Measurements from ENCODE around the gene HTR7.
A peak's percentile ranks its signal among the peaks of the same experiment; 100 is the strongest.
"Not testable (repeated sequence)": the region's sequence is repeated elsewhere in the genome, so short reads cannot be mapped to it uniquely, and the experiment has no call there.

Gene HTR7

DNA sequence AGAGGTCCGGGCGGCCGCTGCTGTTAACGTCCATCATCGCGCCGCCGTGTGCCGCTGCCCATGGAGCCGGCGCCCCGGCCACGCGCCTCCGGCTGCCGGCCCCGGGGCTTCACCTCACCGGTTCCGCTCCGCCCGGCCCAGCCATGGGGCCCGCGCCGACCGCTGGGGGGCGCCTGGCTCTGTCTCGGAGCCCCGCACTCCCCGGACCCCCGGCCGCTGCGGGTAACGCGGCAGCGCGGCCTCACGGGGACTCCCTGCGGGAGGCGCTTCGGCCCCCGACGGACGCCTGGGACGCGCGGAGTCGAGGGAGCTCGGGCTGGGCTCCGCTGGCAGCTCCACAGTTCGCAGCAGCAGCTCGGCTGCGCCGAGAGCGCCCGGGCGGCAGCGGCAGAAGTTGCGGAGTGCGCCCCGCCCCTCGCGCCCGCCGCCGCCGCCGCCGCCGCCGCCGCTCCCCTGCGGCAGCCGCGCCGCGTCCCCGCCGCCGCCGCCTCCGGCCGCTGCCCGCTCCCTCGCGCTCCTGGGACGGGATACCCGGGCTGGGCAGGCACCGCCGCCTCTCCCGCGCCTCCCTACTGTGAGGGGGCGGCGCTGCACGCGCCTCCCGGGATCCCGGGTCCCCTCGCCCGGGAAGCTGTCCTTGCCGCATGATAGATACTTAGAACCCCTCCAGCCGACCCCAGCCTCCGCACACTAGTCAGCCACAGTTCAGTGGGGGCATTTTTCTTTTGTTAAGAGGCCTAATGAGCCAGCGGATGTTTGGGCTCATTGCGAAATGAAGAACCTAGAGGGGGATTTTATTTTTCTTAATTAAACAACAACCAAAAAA, at the start of gene HTR7:
TSS of gene HTR7 (minus strand) at position 405 of the 826 bp plus-strand sequence. CDS start at position 37, 368 bp downstream.
- peak; percentile 64 for DNase-seq

DNA sequence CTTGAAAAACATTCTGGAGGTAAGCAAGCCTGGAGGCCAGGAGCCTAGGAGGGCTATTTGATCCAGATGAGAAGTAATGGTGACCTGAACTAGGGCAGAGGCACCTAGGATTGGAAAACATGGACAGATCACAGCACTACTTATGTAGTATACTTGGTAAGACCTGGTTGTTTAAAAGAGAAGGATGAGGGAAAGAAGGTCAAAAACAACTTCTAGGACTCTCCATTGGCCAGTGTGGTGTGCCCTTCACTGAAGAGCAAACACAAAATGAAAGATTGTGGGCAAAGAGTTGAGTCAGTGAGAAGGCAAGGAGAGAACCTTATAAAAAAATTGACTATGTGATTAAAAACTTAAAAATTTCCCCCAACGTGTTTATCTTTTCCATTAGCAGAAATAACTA, 48.8 kb upstream of the HTR7 start:
- DNase-seq, result no peak

DNA sequence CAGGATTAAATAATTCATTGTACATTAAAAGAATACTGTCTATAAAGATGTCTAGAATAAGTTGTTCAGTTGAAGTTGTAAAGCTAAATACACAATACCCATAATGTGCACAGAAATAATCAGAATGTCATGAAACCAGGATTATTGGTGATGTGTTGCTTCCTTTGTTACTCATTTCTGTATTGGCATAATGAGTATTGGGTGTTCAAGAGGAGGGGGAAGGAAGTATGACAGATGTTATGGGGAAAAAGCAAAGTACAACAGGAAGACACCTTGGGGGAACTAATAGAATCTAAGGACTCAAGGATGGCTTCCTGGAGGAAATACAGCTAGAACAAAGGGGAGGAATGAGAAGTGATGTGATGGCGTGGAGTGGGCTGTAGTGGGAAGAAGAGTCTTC, 48.1 kb upstream of the HTR7 start:
- DNase-seq, result no peak

DNA sequence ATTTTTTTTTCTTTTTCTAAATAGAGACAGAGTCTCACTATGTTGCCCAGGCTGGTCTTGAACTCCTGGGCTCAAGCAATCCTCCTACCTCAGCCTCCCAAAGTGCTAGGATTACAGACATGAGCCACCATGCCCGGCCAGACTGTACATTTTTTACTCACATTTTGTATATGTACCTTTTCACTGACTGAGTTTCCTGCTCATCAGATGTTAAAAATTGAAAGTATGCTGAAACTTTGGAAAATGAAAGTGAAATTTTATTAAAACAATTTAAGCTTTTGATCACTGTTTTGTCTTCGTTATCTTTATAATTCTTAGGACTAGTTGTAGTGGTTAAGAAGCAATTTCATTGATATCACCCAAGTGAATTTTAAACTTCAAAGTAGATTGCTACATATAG, 39.1 kb upstream of the HTR7 start:
- not testable (repeated sequence) for DNase-seq

DNA sequence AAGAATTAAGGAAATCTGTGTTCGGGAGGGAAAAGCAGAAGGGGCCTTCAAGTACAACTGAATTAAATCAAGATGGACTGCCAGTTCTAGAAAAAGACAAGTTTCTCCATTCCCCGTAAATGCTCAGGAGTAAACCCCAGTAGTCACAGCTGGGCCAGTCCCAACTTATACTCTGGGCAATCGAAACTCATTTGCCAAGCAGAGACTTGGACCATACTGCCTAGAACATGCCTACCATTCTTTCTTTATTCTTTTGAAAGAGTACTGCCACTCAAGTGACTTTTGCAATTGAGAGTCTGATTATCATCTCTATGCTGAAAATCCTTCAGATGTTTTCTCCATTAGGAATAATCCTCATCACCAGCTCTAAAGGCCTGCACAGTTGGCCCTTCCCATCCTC, 35.4 kb upstream of the HTR7 start:
- no peak for DNase-seq

DNA sequence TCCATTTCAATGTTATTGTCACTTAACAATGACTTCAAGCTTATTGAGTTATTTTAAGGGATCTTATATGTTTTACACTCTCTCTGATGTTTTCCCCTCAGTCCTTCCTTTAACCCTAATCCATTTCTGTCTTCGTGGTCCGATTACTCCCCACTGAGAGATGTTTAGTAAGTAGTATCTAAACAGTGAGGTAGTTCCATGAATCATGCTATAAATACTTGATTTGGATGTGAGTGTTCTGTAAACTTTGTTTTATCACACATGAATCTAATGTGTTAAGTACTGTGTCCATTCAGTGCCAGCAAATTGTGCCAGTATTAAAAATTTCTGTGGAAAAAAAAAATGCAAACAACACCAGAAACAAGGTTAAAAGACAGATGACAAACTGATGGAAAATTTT, 32.5 kb upstream of the HTR7 start:
- no peak for DNase-seq

DNA sequence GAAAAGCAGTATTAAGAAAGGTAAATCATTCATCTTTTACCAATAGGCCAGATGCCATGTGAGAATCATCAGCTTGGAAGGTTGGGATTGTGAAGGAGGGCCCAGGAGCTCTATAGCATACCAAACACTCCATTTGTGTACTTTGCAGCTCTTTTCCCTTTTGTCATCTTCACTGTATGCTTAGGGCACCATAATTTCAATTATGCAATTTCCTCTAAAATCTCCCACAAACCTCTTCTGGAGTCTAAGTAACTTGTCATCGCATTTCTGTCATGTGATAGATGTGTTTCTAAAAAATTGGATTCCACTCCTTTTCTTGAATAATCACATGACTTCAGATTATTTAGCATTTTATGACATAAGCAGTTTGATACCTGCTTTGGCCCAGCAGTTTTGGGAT, 31.8 kb upstream of the HTR7 start:
- DNase-seq, result no peak

DNA sequence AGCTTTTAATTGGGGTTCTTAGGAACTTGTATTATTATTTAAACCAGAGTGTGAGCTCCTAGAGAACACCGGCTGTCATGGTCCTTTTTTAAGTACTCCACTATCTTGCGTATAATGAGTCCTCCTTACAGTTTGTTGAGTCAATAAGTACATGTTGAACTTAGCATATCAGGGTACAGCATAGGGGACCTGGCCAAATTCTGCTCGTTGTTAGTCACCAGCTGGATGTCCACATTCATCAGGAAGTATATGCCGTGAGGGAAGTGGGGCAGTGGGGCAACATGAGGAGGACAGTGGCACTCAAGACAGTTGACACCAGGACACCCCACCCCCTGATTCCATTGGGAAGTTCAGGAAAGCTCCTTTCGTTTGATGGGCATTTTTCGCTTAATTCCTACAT, 30.5 kb upstream of the HTR7 start:
- no peak for DNase-seq

DNA sequence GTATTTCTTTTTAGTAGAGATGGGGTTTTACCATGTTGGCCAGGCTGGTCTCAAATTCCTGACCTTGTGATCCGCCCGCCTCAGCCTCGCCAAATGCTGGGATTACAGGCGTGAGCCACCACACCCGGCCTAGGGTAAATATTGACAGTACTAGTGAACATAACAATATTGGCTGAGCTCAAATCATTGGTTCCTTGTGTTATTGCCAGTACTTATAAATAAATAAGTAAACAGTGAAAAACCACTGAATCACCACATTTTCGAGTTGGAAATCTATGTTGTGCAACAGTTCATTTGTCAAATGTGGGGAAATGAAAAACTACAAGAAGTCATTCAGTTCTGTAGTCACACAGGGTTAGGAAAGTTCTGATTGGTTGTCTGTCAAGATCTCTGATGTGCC, 29.7 kb upstream of the HTR7 start:
- no peak for DNase-seq

DNA sequence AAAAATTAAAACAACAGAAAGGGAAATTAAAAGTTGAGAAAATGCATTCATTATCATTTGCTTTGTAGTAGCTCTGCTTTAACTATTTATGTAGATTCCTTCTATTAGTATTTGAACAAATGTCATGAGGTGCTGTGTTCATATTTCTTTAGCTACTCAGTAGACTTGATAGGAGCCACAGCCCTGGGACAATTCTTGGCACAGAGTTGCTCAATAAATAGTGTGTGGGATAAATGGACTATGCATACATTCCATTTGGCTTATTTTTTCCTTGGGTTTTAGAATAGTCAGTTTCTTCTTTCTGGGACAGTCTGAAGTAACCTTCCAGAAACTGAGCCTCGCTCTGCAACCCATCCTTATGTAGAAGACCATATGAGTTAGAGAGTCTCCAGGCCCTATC, 27.3 kb upstream of the HTR7 start:
- DNase-seq, result no peak

DNA sequence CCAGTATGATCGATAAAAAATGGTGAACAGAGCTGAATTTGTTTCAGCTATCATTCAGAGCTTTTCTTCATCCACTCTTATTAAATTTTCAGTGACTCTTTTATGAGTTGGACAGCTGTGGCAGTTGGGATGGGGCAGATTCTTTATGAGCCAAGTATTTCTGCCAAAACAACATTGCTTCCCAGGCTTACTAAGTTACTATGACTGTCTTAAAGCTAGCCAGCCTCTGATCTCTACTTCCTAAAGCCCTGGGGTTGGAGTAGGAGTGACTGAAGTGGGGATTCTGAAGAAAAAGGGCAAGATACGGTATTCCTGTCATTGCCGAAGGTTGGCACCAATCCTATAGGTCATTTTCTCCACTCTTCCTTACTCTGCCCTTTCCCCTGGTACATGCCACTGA, 26.6 kb upstream of the HTR7 start:
- DNase-seq, result no peak

DNA sequence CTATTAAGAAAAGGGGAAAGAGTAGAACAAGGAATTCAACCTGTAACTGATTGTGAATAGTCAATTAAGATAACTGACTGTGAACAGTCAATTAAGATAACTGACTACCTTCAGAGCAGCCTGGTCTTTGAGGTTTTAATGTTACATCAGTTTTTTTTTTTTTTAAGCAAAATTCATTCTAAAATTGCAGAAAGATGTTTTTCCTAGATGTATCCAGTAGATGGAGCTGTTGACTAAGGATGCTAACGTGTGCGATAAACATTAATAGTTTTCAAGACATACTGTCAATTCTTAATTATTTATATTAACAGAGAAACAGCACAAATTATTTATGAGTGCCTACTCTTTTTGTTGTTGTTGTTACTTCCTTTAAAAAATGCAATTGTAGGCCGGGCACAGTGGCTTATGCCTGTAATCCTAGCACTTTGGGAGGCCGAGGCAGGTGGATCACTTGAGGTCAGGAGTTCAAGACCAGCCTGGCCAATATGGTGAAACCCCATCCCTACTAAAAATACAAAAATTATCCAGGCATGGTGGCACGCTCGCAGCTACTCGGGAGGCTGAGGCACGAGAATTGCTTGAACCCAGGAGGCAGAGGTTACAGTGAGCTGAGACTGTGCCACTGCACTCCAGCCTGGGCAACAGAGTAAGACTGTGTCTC, 22.4 kb upstream of the HTR7 start:
- DNase-seq, result peak; percentile 73

DNA sequence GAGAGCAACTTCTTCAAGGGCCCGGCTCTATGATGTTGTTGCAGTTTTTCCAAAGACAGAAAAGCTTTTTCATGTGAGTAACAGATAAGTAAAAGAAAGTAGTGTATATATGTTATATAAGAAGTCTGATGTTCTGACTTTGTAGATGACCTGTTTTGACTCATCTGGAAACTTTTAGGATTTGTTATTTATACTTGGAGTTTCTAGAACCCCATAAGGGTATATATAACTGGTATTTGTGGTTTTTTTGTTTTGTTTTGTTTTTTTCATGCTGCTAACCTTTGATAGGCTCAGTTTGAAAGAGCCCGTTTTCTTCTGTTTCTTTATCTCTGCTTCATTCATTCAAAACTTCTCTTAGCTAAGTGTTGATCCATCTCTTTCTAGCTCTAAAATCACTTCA, 21.2 kb upstream of the HTR7 start:
- DNase-seq, result no peak

DNA sequence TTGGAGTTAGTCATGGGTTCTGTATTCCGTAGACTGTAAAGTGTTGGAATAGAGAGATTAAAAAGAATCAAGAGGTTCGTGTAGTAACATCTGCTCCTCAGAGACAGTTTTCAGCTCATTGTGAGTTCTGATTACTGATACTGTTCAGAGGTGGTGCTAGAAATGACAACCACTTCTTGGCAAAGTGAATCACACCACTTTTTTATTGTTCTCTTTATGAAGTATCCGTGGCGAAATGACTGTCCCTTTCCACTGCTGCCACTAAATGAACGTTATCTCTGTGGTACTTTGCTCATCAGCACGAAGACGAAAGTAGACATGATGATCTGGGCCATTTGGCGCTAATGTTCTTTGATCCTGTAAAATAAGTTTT, 14.8 kb upstream of the HTR7 start:
- peak; percentile 45 for DNase-seq

DNA sequence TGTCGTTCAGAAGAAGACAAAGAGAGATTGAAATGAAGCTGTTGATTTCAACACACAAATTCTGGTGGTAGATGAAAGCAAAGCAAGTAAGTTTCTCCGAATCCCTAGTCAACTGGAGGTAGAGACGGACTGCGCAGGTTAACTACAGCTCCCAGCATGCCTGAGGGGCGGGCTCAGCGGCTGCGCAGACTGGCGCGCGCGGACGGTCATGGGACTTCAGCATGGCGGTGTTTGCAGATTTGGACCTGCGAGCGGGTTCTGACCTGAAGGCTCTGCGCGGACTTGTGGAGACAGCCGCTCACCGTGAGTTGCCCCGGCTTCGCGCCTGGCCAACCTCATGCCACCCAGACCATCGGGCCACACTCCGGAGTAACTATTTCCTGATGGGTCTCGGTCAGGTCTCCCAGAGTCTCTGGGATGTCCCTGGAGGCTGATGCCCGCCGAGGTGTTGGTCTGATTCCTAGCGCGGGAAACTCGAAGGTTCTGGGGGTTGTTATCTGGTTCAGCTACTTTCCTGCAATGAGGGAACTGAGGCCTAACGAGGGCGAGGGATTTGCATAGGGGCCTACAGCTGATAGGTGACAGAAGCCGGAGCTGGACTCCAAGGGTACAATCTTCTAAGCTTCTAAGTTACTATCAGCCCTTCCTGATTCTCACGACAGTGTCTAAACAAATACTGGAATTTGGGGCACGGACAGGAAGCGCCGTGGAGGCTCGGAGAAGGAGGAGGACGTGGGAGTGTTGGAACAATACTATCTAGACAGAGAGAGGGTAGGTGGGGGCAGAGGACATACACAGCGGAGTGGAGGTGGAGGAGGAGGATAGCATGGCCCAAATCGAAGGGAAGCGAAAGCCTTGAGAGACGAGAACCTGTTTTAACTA, 14.2 kb upstream of the HTR7 start, which contains the start of gene RPP30:
TSS of gene RPP30 (plus strand) at position 209 of the 882 bp plus-strand sequence. CDS start at position 222, 13 bp downstream.
- peak; percentile 92 for DNase-seq

DNA sequence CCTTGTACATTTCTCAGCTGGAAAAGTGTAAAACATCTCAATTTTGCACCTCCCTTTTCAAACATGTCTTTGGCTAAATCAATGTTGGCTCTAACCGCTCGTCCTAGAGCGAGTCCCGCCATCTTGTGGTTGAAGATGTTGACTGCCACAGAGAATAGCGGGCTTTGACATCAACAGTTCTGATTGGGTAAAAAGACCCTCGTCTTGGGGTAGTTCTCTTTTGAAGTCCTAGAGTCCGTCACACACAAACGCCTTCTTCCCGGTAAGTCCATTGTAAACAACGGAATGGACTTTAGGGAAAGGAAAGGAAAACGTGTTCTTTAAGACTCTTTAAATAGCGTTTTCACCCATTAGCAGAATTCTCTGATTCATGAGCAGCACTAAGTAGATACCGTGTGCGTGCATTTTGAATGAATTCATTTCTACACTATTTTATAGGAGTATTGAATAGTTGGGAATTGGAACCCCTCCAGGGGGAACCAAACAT, 13.5 kb upstream of the HTR7 start:
- peak; percentile 92 for DNase-seq

DNA sequence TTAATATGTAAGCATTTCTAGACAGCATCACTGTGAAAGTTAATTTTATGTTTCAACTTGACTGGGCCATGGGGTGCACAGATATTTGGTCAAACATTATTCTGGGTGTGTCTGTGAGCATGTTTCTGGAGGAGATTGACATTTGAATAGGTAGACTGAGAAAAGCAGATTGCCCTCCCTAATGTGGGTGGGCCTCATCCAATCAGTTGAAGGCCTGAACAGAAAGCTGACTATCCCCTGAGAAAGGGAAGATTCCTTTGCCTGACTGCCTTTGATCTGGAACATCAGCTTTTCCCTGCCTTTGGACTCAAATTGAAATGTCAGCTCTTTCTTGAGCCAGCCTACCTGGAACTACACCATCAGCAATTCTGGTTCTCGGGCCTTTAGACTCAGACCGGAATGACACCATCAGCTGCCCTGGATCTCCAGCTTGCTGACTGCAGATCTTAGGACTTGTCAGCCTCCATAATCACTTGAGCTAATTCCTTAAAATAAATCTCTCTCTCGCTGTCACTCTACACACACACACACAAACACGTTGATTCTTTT, 8.3 kb upstream of the HTR7 start:
- DNase-seq, result no peak

DNA sequence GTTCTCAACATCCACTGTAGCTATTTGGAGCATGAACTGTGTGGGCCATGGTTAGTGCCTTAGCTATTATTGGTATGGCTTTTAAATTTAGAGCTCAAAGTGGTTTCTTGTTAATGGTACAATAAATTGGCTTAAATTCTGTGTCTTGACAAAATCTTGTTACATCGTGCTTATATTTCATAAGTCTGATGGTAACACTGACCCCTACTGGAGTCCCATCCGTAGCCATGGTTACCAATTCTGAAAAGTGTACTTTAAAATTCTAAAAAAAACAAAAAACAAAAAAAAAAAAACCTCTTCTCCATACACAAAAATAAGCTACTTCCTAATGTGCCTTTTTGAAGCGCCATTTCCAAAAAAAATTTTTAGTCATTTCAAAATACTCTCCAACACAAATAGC, 7.6 kb upstream of the HTR7 start:
- DNase-seq, result peak; percentile 60

DNA sequence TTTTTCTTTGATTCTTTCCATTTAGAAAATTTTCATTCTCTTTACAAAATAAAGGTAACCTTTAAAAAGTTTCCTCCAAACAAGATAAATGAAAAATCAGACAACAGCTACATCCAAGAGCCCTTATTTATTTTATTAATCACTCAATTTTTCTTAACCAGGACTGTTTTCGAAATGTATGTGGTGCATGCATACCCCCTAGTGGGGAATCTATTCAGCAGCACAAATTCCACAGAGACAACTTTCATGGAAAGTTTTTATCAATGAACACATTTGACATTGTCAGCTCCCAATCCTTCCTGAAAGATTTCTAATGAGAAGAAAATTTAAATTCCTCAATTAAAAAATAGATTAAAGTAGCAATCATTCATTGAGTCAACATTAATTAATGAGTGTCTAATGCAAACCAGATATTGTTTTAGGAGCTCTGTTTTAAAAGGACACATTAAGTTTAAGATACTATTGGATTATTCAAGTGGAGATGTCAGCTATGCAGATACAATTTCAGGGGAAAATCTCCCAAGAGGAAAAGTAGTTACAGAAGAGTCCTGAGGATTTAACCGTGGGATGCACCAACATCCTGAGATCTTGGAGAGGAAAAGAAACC, 5.2 kb upstream of the HTR7 start:
- peak; percentile 65 for DNase-seq

DNA sequence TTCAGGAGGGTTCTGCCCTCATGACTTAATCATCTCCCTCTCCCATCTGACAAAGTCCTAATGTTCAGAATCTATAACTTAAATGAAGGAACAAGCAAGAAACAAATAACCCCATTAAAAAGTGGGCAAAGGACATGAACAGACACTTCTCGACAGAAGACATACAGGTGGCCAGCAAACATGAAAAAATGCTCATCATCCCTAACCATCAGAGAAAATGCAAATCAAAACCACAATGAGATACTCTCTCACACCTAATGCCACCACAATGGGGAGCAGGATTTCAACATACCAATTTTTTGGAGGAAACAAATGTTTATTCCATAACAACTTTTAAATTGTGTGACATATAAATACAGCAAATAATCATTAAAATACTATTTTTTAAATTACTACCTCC, 3.0 kb upstream of the HTR7 start:
- DNase-seq, result no peak

DNA sequence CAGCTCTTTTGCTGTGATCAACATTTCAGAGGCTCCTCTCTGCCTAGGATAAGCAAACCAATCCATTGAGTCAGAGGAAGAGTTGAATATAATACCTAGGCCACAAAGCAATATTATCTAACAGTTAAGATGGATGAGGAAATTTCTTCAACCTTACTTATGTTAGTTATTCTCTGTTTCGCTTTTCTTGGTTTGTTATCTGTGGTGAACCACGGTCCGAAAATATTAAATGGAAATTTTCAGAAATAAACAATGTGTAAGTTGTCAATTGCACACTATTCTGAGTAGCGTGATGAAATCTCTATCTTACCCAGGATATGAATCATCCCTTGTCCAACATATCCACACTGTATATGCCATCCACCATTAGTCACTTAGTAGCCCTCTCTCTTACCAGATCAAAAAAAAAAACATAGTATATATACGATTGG, 1.5 kb upstream of the HTR7 start:
- peak; percentile 19 for DNase-seq

DNA sequence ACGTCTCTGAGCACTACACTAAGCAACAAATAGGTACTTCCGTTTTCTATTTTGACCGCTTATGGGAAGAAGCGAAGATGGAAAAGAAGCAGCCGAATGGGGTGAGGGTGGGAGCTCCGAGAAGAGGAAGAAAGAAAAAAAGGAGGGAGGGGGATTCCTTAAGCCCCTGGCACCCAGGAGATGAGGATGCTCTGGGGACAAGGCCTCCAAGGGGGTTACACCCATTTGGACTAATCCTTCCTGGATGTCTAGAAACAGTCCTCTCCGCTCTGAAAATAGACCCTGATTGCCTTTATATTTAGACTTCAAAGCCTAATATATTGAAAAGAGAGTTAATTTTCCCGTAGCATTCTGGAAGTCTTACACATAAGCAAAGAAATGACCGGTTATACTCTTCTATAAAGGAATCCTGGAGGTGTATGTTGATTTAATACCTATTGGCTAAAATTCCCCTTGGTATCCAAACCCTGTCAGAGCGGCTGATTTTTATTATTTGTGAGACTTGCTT, 676 bp upstream of the HTR7 start:
- no peak for DNase-seq

Data from OCI-M1 (cell line).